Esophagus mucosa (tissue), 1 donor: Measurements from ENCODE around the gene SAPCD2. TPM values are rescaled to one million over a fixed set of nuclear protein-coding genes. Genes with fewer than 3 reads are reported as not detected.
"Not testable (repeated sequence)": the region's sequence is repeated elsewhere in the genome, so short reads cannot be mapped to it uniquely, and the experiment has no call there.

Source experiments
- ATAC-seq: fragments of 200-7000 bp; cut with Tn5 transposase; one replicate; pipeline ENCODE4 v1.9.1; 2020
- total RNA-seq: library from RNA; stranded (reverse); gene quantifications from one replicate; pipeline ENCODE4 v1.2.4, GENCODE V29; 2023
- donor health status: DM: yes; HTN: yes; CAD: no.

Gene SAPCD2
- total RNA-seq, result 13.8 TPM

DNA sequence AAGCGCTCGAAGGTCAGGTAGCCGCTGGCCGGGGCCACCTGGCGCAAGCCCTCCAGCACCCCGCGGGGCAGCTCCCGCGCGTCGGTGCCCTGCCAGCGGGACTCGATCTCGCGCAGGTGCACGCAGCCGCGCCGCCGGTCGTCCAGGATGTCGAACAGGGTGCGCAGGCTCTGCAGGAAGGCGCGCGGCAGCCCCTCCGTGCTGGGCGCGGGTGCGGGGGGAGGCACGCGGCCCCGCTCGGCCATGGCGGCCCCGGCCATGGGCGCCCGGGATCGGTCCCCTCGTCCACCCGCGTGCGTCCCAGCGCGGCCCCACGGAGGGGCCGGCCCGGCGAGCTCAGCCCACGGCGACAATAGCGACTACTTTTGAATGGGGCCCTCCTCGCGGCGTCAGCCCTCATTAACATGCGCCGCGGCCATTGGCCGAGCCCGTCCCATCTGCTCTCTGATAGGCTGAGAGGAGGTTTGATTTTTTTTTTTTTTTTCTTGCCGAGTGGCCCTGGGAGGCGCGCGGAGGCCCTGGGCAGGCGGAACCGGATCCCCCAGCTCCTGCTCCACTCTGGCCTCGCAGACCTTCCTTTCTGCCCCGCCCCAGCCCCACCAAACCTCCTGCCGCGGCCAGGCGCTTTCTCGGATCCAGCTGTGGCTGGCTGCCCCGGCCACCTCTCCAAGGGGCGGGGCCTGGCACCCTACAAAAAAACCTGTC lies at the start of gene SAPCD2:
Gene SAPCD2, minus strand, starts transcription at position 357 of the 705 bp plus-strand sequence. Its CDS starts 97 bp downstream, at position 260.
- peak; percentile 85 for ATAC-seq

DNA sequence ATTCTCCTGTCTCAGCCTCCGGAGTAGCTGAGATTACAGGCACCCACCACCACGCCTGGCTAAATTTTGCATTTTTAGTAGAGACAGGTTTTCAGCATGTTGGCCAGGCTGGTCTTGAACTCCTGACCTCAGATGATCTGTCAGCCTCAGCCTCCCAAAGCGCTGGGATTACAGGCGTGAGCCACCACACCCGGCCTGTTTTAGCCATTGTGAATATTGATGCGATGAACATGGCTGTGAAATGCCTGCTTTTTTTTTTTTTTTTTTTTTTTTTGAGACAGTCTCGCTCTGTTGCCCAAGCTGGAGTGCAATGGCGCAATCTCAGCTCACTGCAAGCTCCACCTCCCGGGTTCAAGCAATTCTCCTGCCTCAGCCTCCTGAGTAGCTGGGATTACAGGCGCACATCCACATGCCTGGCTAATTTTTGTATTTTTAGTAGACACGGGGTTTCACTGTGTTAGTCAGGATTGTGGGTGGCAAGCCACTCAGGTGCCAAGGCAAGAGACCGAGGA lies 47.8 kb upstream of the SAPCD2 start:
- not testable (repeated sequence) for ATAC-seq

DNA sequence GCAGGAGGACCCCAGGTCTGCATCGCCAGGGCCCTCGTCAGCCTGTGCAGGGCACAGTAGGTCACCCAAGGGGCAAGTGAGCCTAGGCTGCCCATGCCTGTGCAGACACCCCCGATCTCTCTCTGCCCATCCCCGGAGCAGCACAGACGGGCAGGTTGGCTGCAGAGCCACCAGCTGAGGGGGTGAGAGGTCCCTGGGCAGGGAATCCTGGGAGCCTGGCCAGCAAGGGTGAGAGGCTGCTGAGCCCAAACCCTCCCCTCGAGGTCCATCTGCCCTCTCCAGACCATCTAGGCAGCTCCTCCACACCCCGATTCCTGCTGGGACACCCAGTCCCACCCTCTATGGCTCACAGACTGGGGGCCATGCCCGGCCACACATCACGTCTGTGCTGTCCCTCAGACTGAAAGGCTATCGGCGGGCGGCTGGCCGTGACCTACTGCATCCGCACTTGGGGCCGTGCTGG lies 46.9 kb upstream of the SAPCD2 start:
- no peak for ATAC-seq

- ATAC-seq, result no peak
Observed at GRCh38 chr9:137116728-137117127, 46.4 kb upstream of the SAPCD2 start.

DNA sequence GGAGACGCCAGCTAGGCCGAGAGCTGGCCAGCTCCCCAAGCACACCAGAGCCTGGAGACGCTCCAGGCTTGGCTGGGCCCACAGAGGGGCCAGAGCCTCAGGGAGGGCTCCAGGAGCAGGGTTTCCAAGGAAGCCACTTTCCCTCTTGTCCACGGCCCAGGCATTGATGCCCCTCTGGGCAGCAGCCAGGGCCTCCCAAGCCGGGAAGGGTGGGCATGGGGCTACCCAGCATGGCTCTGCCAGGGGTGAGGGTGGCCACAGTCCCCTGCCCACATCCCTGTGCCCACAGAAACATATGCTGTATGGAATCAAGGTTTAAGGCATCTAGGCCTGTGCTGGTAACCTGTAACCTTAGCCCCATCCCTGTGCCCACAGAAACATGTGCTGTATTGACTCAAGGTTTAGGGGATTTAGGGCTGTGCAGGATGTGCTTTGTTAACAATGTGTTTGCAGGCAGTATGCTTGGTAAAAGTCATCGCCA lies 45.7 kb upstream of the SAPCD2 start:
- no peak for ATAC-seq

DNA sequence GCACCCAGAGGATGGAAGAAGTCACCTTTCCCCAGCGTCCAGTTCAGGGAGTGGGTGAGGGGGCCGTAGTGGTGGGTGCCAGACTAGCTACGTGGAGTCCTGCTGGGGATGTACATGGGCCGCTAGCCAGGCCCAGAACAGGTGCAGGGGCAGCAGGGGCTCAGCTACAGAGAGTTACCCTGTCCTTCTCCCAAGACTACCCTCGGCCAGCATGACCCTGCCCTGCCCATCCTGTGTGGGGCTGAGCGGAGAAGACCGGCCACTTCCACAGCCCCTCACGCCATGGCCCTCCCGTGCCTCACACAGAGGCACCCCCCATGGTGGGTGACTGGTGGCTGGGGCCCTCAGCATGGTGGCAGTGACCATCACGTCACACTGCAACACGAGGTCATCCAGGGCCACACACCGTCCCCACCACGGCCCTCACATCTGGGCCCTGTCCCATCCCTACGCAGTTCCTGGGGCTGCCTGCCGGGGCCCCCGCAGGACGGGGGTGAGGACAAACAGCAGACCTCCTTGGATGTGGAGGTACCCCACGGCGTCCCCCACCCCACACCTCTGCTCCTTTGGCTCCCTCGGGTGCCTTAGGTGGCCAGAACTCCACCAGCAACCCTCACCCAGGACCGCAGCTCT lies 45.2 kb upstream of the SAPCD2 start:
- peak; percentile 4 for ATAC-seq

- ATAC-seq, result peak; percentile 75
Observed at GRCh38 chr9:137114613-137115393, 44.4 kb upstream of the SAPCD2 start, which contains the start of gene DPP7. DPP7 (minus strand) TSS chr9:137114733; CDS start chr9:137114713, 20 bp downstream.

- ATAC-seq, result no peak
Observed at GRCh38 chr9:137114220-137114612, 43.9 kb upstream of the SAPCD2 start.

GRCh38 chr9:137113385-137114159 lies 43.2 kb upstream of the SAPCD2 start:
- no peak for ATAC-seq

GRCh38 chr9:137112564-137113384 lies 42.4 kb upstream of the SAPCD2 start:
- no peak for ATAC-seq

DNA sequence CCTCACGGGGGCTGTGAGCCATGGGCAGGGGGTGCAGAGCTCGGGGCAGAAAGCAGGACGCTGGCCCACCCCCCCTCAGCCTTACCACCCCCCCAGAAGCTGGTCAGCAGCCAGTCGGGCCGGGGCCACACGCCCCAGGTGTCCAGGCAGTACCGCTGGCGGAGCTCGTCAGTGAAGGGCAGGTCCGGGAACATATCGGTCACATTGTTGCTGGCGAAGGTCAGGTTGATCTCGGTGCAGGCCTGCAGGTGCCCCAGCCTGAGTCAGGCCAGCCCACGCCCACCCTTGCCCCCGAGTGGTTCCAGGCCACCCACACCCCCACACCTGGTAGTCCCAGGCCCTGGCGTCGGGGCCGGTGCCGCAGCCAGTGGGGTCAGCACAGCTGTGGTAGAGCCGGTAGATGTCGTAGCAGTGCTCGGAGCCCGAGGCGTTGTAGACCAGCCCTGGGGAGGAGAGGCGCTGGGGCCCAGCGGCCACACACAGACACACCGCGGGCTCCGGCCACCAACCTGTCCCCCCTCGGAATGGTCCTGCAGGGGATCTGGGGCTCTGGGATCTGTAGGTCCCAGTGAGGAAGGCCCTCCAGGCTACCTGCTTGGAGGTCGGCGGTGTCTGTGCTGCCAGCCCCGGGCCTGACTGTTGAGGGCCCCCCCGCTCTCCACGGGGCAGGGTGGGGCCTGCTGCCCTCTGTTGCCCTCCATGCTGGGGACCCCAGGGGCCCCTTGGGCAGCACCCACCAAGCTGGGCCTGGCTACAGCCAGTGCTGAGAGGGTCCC lies 41.6 kb upstream of the SAPCD2 start:
- ATAC-seq, result no peak

GRCh38 chr9:137110911-137111787 lies 40.8 kb upstream of the SAPCD2 start:
- no peak for ATAC-seq

DNA sequence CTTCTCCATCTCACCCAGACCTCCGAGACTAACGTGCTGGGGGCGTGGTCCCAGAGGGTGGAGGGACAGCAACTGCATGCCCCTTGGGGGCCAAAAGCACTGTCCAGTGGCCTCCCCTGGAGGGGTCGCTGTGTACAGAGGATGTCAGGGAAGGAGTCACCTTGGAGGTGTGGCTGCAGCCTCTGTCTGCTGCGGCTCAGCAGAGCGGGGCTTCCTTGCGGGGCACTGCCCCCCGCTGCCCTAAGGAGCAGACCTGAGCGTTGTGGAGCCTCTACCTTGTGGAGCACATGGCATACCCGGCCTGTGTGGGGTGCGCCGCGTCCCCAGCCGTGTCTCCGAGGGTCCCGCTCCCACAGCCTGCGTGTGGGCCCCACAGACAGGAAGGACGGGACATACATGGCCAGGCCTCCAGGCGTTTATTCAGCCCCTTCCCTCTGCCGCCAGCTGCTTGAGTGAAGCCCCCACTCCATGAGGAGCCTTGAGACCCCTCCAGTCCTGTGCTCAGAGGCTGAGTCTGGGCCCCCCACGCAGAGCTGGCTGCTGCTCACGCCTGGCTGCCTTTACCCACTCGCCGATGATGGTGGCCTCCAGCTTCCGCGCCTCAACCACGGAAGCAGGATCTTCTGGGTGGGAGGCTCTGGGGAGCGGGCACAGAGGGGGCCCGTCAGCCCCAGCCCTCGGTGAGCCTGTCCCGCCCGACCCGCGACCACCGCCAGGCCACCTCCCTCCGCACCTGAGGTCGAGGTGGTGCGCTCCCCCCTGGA lies 40.0 kb upstream of the SAPCD2 start:
- no peak for ATAC-seq

DNA sequence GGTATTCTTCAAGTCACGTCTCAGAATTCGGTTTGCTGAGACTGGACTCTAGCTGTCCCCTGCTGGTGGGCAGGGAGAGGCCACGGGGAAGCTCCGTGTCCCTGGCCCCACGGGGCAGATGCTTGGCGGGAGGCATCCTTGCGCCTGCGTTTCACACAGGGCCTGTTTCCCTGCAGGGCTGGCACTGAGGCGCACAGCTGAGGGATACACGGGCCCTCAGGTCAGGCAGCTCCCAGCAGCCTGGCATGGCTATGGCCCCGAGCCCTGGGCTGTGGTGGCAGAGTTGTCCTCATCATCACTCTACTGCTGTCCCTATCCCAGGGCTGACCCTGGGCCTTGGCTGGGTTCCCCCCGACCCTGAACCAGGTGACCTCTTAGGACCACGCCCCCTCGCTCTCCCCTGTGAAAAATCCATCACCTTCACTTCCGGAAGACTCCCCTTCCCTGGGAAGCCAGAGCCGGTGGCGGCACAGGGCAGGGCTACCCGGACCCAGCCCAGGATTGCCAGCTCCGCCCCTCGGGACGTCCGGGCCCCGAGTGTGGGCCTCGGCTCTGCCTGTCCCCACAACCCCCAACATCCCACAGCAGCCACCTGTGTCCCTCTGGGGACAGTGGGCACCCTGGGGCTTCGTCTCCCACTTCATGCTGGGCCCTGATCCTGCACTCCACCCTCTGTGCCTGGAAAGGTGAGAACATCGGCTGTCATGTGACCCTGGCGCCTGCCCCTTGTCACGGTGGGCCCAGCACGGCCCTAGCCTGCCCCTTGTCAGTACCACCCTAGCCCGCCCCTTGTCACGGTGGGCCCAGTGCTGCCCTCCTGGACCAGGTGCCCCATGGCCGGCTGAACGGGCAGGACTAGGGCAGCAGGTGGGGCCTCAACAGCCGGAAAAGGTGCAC lies 39.1 kb upstream of the SAPCD2 start:
- no peak for ATAC-seq

DNA sequence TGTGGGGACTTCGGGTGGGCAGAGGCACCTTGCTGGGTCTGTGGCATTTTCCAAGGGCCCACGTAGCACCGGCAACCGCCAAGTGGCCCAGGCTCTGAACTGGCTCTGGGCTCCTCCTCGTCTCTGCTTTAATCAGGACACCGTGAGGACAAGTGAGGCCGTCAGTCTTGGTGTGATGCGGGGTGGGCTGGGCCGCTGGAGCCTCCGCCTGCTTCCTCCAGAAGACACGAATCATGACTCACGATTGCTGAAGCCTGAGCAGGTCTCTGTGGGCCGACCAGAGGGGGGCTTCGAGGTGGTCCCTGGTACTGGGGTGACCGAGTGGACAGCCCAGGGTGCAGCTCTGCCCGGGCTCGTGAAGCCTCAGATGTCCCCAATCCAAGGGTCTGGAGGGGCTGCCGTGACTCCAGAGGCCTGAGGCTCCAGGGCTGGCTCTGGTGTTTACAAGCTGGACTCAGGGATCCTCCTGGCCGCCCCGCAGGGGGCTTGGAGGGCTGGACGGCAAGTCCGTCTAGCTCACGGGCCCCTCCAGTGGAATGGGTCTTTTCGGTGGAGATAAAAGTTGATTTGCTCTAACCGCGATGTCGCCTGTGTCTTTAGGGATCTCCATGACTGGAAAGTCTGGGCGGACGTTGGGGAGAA lies 38.4 kb upstream of the SAPCD2 start:
- ATAC-seq, result no peak

DNA sequence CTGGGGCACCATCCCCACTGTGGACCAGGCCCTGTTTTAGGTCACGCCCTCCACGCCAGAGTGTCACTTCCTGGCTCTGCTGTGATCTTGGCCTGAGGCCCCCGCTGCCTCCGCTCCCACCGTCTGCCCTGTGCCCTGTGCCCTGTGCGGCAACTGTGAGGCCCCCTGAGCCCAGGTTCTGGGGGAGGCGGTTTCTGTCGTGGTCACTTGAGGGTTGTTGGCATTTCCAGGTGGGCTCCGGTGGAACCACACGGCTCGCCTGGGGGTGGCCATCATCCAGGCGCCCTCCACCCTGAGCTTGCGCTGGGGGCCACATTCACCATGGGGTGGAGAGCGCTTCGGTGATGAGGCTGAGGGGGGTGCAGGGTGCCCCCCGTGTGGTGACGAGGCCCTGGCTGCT lies 37.6 kb upstream of the SAPCD2 start:
- no peak for ATAC-seq
